Iris pigment epithelial cell (primary cell): ENCODE results near the gene CEACAM7.

Experiments
- DNase-seq: peaks from one replicate; pipeline ENCODE4 v3.0.0-alpha.2; 2011; ENCODE audit warnings: low read depth

CEACAM7 gene

GRCh38 chr19:41700381-41701195 lies 12.5 kb upstream of the CEACAM7 start:
- no peak for DNase-seq

GRCh38 chr19:41699968-41700323 lies 11.9 kb upstream of the CEACAM7 start:
- DNase-seq = no peak

GRCh38 chr19:41699231-41699967 lies 11.3 kb upstream of the CEACAM7 start:
- DNase-seq = no peak

- no peak for DNase-seq
These were observed 10.7 kb upstream of the CEACAM7 start for GRCh38 chr19:41698746-41699230.

- no peak for DNase-seq
These were observed 9.3 kb upstream of the CEACAM7 start for GRCh38 chr19:41697198-41697855.

- DNase-seq = no peak
These were observed 8.5 kb upstream of the CEACAM7 start for GRCh38 chr19:41696402-41697197.

GRCh38 chr19:41695745-41696144 lies 7.7 kb upstream of the CEACAM7 start:
- no peak for DNase-seq

GRCh38 chr19:41694831-41695635 lies 7.0 kb upstream of the CEACAM7 start:
- DNase-seq = no peak

- DNase-seq = no peak
These were observed 6.1 kb upstream of the CEACAM7 start for GRCh38 chr19:41694196-41694595.

- DNase-seq = peak; percentile 7
These were observed 3.3 kb upstream of the CEACAM7 start for GRCh38 chr19:41691268-41691970.

GRCh38 chr19:41690801-41691065 lies 2.7 kb upstream of the CEACAM7 start:
- no peak for DNase-seq

GRCh38 chr19:41689993-41690800 lies 2.1 kb upstream of the CEACAM7 start:
- no peak for DNase-seq

- DNase-seq = no peak
These were observed 617 bp upstream of the CEACAM7 start for GRCh38 chr19:41688687-41689086.

GRCh38 chr19:41687419-41687818 lies 651 bp downstream of the CEACAM7 start:
- DNase-seq = no peak

GRCh38 chr19:41682437-41682836 lies 5.6 kb downstream of the CEACAM7 start:
- DNase-seq = no peak

- no peak for DNase-seq
These were observed 16.6 kb downstream of the CEACAM7 start for GRCh38 chr19:41671486-41671885.

- no peak for DNase-seq
These were observed 17.3 kb downstream of the CEACAM7 start for GRCh38 chr19:41670755-41671154.

GRCh38 chr19:41668315-41668714 lies 19.8 kb downstream of the CEACAM7 start:
- no peak for DNase-seq

GRCh38 chr19:41666075-41666474 lies 22.0 kb downstream of the CEACAM7 start:
- DNase-seq = no peak

GRCh38 chr19:41657157-41657556 lies 30.9 kb downstream of the CEACAM7 start:
- DNase-seq = no peak
